Activated CD4-positive, alpha-beta T cell treated with anti-CD3 and anti-CD28 coated beads for 48 hours (primary cell): Measurements from ENCODE around the gene SLC10A7.

Source experiments
- DNase-seq: peaks from one replicate; pipeline ENCODE4 v3.0.0-alpha.2; 2020

SLC10A7 gene

GRCh38 chr4:146246381-146246780 is 275.4 kb downstream of the SLC10A7 start:
- DNase-seq = no peak

GRCh38 chr4:146245850-146246249 is 275.9 kb downstream of the SLC10A7 start:
- peak; percentile 20 for DNase-seq

GRCh38 chr4:146245246-146245645 is 276.5 kb downstream of the SLC10A7 start:
- DNase-seq = no peak

- no peak for DNase-seq
These were observed 277.2 kb downstream of the SLC10A7 start for GRCh38 chr4:146244496-146244895.

- peak; percentile 4 for DNase-seq
These were observed 277.9 kb downstream of the SLC10A7 start for GRCh38 chr4:146243883-146244277.

- DNase-seq = peak; percentile 86
These were observed 278.4 kb downstream of the SLC10A7 start for GRCh38 chr4:146243141-146243882.

GRCh38 chr4:146238107-146238506 is 283.6 kb downstream of the SLC10A7 start:
- no peak for DNase-seq

GRCh38 chr4:146237092-146237491 is 284.6 kb downstream of the SLC10A7 start:
- no peak for DNase-seq

- DNase-seq = no peak
These were observed 285.5 kb downstream of the SLC10A7 start for GRCh38 chr4:146236216-146236615.

- DNase-seq = no peak
These were observed 286.0 kb downstream of the SLC10A7 start for GRCh38 chr4:146235654-146236177.

- no peak for DNase-seq
These were observed 289.5 kb downstream of the SLC10A7 start for GRCh38 chr4:146232131-146232722.

- DNase-seq = no peak
These were observed 292.3 kb downstream of the SLC10A7 start for GRCh38 chr4:146229406-146229805.

- DNase-seq = no peak
These were observed 297.3 kb downstream of the SLC10A7 start for GRCh38 chr4:146224326-146224966.

- DNase-seq = no peak
These were observed 299.4 kb downstream of the SLC10A7 start for GRCh38 chr4:146222313-146222712.

GRCh38 chr4:146214238-146214637 is 307.5 kb downstream of the SLC10A7 start, which contains the start of gene REELD1:
Gene REELD1, plus strand, starts transcription at chr4:146214538. Its CDS starts 2,415 bp downstream, at chr4:146216953.
- DNase-seq = no peak

- DNase-seq = no peak
These were observed 309.0 kb downstream of the SLC10A7 start for GRCh38 chr4:146212781-146213180.

GRCh38 chr4:146211440-146211839 is 310.3 kb downstream of the SLC10A7 start:
- DNase-seq = no peak

- no peak for DNase-seq
These were observed 310.9 kb downstream of the SLC10A7 start for GRCh38 chr4:146210890-146211289.

GRCh38 chr4:146207410-146207809 is 314.3 kb downstream of the SLC10A7 start:
- DNase-seq = no peak
